H1 (cell line): Measurements from ENCODE around the gene CAT. TPM values are rescaled to one million over a fixed set of nuclear protein-coding genes. Genes with fewer than 3 reads are reported as not detected.

Experiments
- polyA plus RNA-seq, 7 experiments: library from polyadenylated mRNA; depleted of rRNA in 3 of 7; stranded (reverse) in 5 of 7; unstranded in 2 of 7; fragments of >200 nt in 5 of 7; fragments of 200-250 nt in 2 of 7; gene quantifications; 1 replicate in 5 of 7; 2 replicates in 1 of 7; 4 replicates in 1 of 7; pipeline versions ENCODE4 v1.2.1 to v1.2.3, GENCODE V29; 2011 to 2013; ENCODE audit warnings: missing spikeins in 2 of 7, mixed read lengths in 2 of 7
- small RNA-seq: library from polyadenylated mRNA; stranded (forward); fragments of <200 nt; extraction: miRNeasy Mini kit (QIAGEN cat#:217004); gene quantifications from one replicate; pipeline ENCODE3, GENCODE V24; 2013; ENCODE audit not compliant: insufficient read depth
- total RNA-seq: library from RNA; stranded (reverse); fragmentation: NEBNext Ultra II Directional; extraction: Animal tissue kit (Norgen Biotek cat#: 25700); gene quantifications from 2 replicates; pipeline ENCODE4 v1.2.1, GENCODE V29; 2021

Gene CAT
- total and polyA plus RNA-seq, 2 of the 8 experiments (the other 6 are each of a cell fraction or from before 2014, with no cell fraction given), result 9.6 to 15.0 TPM

Small RNA genes lying within 50 kb of the gene (small RNA-seq; reads per million reads assigned to genes)
- gene AL035079.1, result not detected

Other genes with a start within 250 kb of the CAT start
- 10.2 and 10.6 TPM in 2 replicates for gene ABTB2, start 80.9 kb upstream of the CAT start, total RNA-seq
- 7.7 and 10.7 TPM in 2 replicates for gene ABTB2, start 80.9 kb upstream of the CAT start, polyA plus RNA-seq (2011; rRNA removed)
- gene ELF5, start 74.9 kb downstream of the CAT start, total RNA-seq, result not detected in 2 replicates
- gene ELF5, start 74.9 kb downstream of the CAT start, polyA plus RNA-seq (2011; rRNA removed), result not detected in 2 replicates
- gene EHF, start 182.2 kb downstream of the CAT start, total RNA-seq, result not detected in 2 replicates
- not detected in 2 replicates for gene EHF, start 182.2 kb downstream of the CAT start, polyA plus RNA-seq (2011; rRNA removed)